ENCODE results near the gene RIC8B. TPM values are rescaled to one million over a fixed set of nuclear protein-coding genes. Genes with fewer than 3 reads are reported as not detected.
A peak's percentile ranks its signal among the peaks of the same experiment; 100 is the strongest.

RIC8B gene
- total RNA-seq, 4 donors from 2014 or later, result 10.5 to 19.5 (median 16.6) TPM

- Histone ChIP-seq H3K4me3 (no peak overlapping the region), H3K27ac (no peak overlapping the region), H3K4me1 (peaks cover 0 to 9% (median 4%) of the 10 kb centered on the region in 4 donors), H3K27me3 (no peaks in the 10 kb centered on the region), H3K9me3 (no peaks in the 10 kb centered on the region), H3K36me3 (no peaks in the 10 kb centered on the region)
- 73 to 80% methylated on average over 4 to 7 of the region's 7 CpGs for WGBS, 2 donors (ENCODE audit: low coverage in 1 of 2)
- DNase-seq, result peak; percentile 62
- TF ChIP-seq CTCF (IDR thresholded peaks at IDR 0.05), result no peak
- no peak for TF ChIP-seq POLR2AphosphoS5 (IDR thresholded peaks at IDR 0.05)
- TF ChIP-seq EP300 (IDR thresholded peaks at IDR 0.05; ENCODE audit: low read depth), result no peak
- no peak for TF ChIP-seq POLR2A (IDR thresholded peaks at IDR 0.05)
- intact Hi-C loops (cut with DNase I; ENCODE audit: low total_unique reads), result no loop called here
- in situ Hi-C loops (cut with MboI; ENCODE audit: low pct_ligation_motif_present in 1 of 4, low pct_unique_long_range_greater_than_20kb in 1 of 4, low sequenced_read_pairs in 3 of 4), result no loop called here
Observed at GRCh38 chr12:106753526-106753925, 21.0 kb upstream of the RIC8B start.

GRCh38 chr12:106754331-106754730, 20.2 kb upstream of the RIC8B start:
- intact Hi-C loops (cut with DNase I; ENCODE audit: low total_unique reads) (no loop called here), in situ Hi-C loops (cut with MboI; ENCODE audit: low pct_ligation_motif_present in 1 of 4, low pct_unique_long_range_greater_than_20kb in 1 of 4, low sequenced_read_pairs in 3 of 4) (no loop called here)
- peaks cover 4 to 16% (median 11%) of the 10 kb centered on the region in 4 donors for H3K4me1 ChIP-seq
- TF ChIP-seq CTCF (IDR thresholded peaks at IDR 0.05), result no peak
- TF ChIP-seq POLR2A (IDR thresholded peaks at IDR 0.05), result no peak
- no peak for TF ChIP-seq EP300 (IDR thresholded peaks at IDR 0.05; ENCODE audit: low read depth)
- TF ChIP-seq POLR2AphosphoS5 (IDR thresholded peaks at IDR 0.05), result no peak
- H3K9me3 ChIP-seq, result no peaks in the 10 kb centered on the region
- DNase-seq, result no peak
- WGBS, 2 donors (ENCODE audit: low coverage in 1 of 2), result 100% methylated on average over 1 of the region's 1 CpG
- H3K27me3 ChIP-seq, result no peaks in the 10 kb centered on the region
- H3K27ac ChIP-seq, result no peak overlapping the region
- H3K36me3 ChIP-seq, result no peaks in the 10 kb centered on the region
- no peak overlapping the region for H3K4me3 ChIP-seq

DNA sequence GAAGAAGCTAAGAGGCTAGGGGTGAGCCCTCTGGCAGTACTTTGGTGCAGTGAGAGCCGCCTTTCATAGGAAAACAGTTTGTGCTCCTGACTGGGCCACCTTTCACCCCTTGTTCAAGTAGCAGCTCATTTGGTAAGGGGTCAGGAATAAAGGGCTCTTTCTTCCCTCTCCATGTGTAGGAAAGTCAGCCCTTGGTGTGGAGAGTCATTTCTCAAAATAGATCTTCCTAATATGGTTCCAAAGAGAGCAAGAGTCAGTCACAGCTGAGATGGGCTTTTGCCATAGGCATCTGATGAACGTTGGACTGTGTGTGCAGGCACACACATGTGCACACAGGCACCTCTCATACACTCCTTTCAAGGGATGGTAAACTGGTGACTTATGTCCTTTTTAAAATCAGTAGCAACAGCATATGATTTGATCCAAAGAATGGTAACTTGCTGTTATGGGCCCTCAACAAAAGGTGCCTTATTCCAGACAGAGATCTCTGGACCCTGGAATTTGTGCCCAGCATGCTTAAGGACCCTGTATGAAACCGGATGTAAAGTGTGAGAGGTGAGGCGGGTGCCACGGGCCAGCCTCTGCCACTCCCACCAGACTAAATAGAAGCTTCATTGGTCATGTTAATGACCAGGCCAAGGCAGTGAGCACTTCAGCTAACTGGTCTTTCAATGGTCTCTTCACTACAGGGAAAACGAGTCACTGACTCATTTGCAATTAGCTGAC, 16.7 kb upstream of the RIC8B start:
- Histone ChIP-seq H3K36me3 (no peaks in the 10 kb centered on the region), H3K4me1 (peaks cover 5 to 25% (median 12%) of the 10 kb centered on the region in 4 donors), H3K27ac (peak overlapping the region; percentile 19 to 57 (median 48)), H3K4me3 (no peak overlapping the region), H3K9me3 (no peaks in the 10 kb centered on the region), H3K27me3 (no peaks in the 10 kb centered on the region)
- intact Hi-C loops (cut with DNase I; ENCODE audit: low total_unique reads), result no loop called here
- 60 to 78% methylated on average over 1 to 6 of the region's 6 CpGs for WGBS, 2 donors (ENCODE audit: low coverage in 1 of 2)
- DNase-seq, result no peak
- in situ Hi-C loops (cut with MboI; ENCODE audit: low pct_ligation_motif_present in 1 of 4, low pct_unique_long_range_greater_than_20kb in 1 of 4, low sequenced_read_pairs in 3 of 4), result no loop called here
- no peak for TF ChIP-seq CTCF (IDR thresholded peaks at IDR 0.05)
- no peak for TF ChIP-seq EP300 (IDR thresholded peaks at IDR 0.05; ENCODE audit: low read depth)
- TF ChIP-seq POLR2AphosphoS5 (IDR thresholded peaks at IDR 0.05), result no peak
- TF ChIP-seq POLR2A (IDR thresholded peaks at IDR 0.05), result no peak

- DNase-seq, result peak; percentile 68
- peak overlapping the region; percentile 19 to 57 (median 48) for H3K27ac ChIP-seq
- WGBS, 2 donors (ENCODE audit: low coverage in 1 of 2), result 55 to 61% methylated on average over 2 to 7 of the region's 7 CpGs
- peaks cover 5 to 25% (median 12%) of the 10 kb centered on the region in 4 donors for H3K4me1 ChIP-seq
- in situ Hi-C loops (cut with MboI; ENCODE audit: low pct_ligation_motif_present in 1 of 4, low pct_unique_long_range_greater_than_20kb in 1 of 4, low sequenced_read_pairs in 3 of 4) (no loop called here), intact Hi-C loops (cut with DNase I; ENCODE audit: low total_unique reads) (no loop called here)
- H3K27me3 ChIP-seq, result no peaks in the 10 kb centered on the region
- peak in 1 of 3 donors; percentile 17 for TF ChIP-seq POLR2AphosphoS5 (IDR thresholded peaks at IDR 0.05)
- TF ChIP-seq POLR2A (IDR thresholded peaks at IDR 0.05), result no peak
- no peaks in the 10 kb centered on the region for H3K36me3 ChIP-seq
- H3K9me3 ChIP-seq, result no peaks in the 10 kb centered on the region
- no peak overlapping the region for H3K4me3 ChIP-seq
Observed at GRCh38 chr12:106758349-106759110, 16.0 kb upstream of the RIC8B start.

All from transverse colon (tissue), 4 donors.